ENCODE measurements around the gene MAPK4. TPM values are rescaled to one million over a fixed set of nuclear protein-coding genes. Genes with fewer than 3 reads are reported as not detected.

MAPK4 gene
- total and polyA plus RNA-seq, 10 of the 15 experiments (the other 5 are each of a cell fraction or from before 2014, with no cell fraction given): 0.03 to 0.11 (median 0.06) TPM; not detected in 4

- Histone ChIP-seq H3K27me3 (replicated peaks in 1 of 2; ENCODE audit: control insufficient read depth in 2 of 2, insufficient read depth in 2 of 2, low read length in 1 of 2) (no peaks in the 10 kb centered on the region), H3K4me1 (ENCODE audit: control insufficient read depth, insufficient read depth, low read length) (no peaks in the 10 kb centered on the region), H3K27ac (ENCODE audit: control insufficient read depth, insufficient read depth) (no peak overlapping the region), H2AFZ (ENCODE audit: control insufficient read depth, low read depth, low read length) (no peak overlapping the region), H3K79me2 (ENCODE audit: control insufficient read depth, insufficient read depth, low read length) (no peaks in the 10 kb centered on the region), H3K9ac (ENCODE audit: control insufficient read depth, insufficient read depth, low read length) (no peak overlapping the region), H3K4me3 (no peak overlapping the region), H4K20me1 (ENCODE audit: control insufficient read depth, insufficient read depth) (no peaks in the 10 kb centered on the region), H3K36me3 (ENCODE audit: control insufficient read depth in 2 of 2, insufficient read depth in 2 of 2, low read length in 1 of 2) (no peaks in the 10 kb centered on the region), H3K4me2 (ENCODE audit: control insufficient read depth, insufficient read depth) (no peak overlapping the region), H3K9me3 (replicated peaks; ENCODE audit: control insufficient read depth, insufficient read depth, low read length) (no peaks in the 10 kb centered on the region)
- RAD21 ChIA-PET (ENCODE audit: unreplicated experiment): no interaction called here
- POLR2A ChIA-PET: no interaction called here
- intact Hi-C loops (cut with micrococcal nuclease; ENCODE audit: unreplicated experiment): no loop called here
- in situ Hi-C loops (cut with MboI): no loop called here
- FAIRE-seq (no peak), DNase-seq (ENCODE audit: low read depth, low spot score) (no peak), ATAC-seq (no peak)
- CTCF ChIA-PET: no interaction called here
- WGBS (ENCODE audit: insufficient coverage, insufficient replicate concordance, low lambda C conversion rate, missing lambda C conversion rate): 40% methylated on average over 4 of the region's 4 CpGs
- no TSS peak for BruUV-seq (replicated peaks)
- SMC1A ChIA-PET (ENCODE audit: uncharacterized antibody, unreplicated experiment): no interaction called here
- TF ChIP-seq FOS (IDR thresholded peaks at IDR 0.05; ENCODE audit: borderline replicate concordance, extremely low read depth, insufficient read length) (no peak), RBBP5 (conservative IDR thresholded peaks at IDR 0.05) (no peak), FOXM1 (IDR thresholded peaks at IDR 0.05; ENCODE audit: low read depth, low read length) (no peak), ZBTB33 (IDR thresholded peaks at IDR 0.05) (no peak), KAT2A (conservative IDR thresholded peaks at IDR 0.05; ENCODE audit: control insufficient read depth, low read depth, low read length) (no peak), SIX5 (IDR thresholded peaks at IDR 0.05; ENCODE audit: low read depth, low read length, severe bottlenecking) (no peak), RELB (IDR thresholded peaks at IDR 0.05; ENCODE audit: low read depth) (no peak), MYC (IDR thresholded peaks at IDR 0.05; ENCODE audit: insufficient read depth, insufficient read length, insufficient replicate concordance, low read length, severe bottlenecking) (no peak), POLR2AphosphoS5 (IDR thresholded peaks at IDR 0.05; ENCODE audit: low read length) (no peak), SIN3A (IDR thresholded peaks at IDR 0.05; ENCODE audit: low read depth, low read length) (no peak)
Observed at GRCh38 chr18:50594942-50595341, 35.1 kb downstream of the MAPK4 start.

Data from GM12878 (cell line).